K562 (cell line): ENCODE measurements around the gene CENPA. TPM values are rescaled to one million over a fixed set of nuclear protein-coding genes. Genes with fewer than 3 reads are reported as not detected.
A peak's percentile ranks its signal among the peaks of the same experiment; 100 is the strongest.

Experiments used
- ATAC-seq: fragments of 200-7000 bp; cut with Tn5 transposase; 3 replicates; pipeline ENCODE4 v1.9.1; 2020; ENCODE audit warnings: moderate library complexity
- BruUV-seq: library from RNA; stranded (reverse); fragments of 400-500 nt; replicated peaks from 2 replicates; lab custom pipeline; 2021; lab: Mats Ljungman, UMichigan
- CTCF ChIA-PET: fragments of 300-600 bp; formaldehyde crosslinking; extraction: SDS; loops from one replicate; lab custom pipeline; 2021; ENCODE audit warnings: low intra/inter-chr PET ratio; lab: Yijun Ruan, JAX
- POLR2A ChIA-PET: fragments of 300-600, 350-650 bp; sonication (Branson Sonifier 250); formaldehyde crosslinking; extraction: SDS; loops from one replicate; lab custom pipeline; 2021; ENCODE audit warnings: antibody characterized with exemption, inconsistent platforms; lab: Yijun Ruan, JAX
- DNase-seq, 4 experiments: peaks; one replicate each; pipeline versions ENCODE4 v3.0.0 to v3.0.0-alpha.2; 2011 to 2018; ENCODE audit warnings: low spot score in 3 of 4, mixed read lengths in 3 of 4; ENCODE audit errors: extremely low read depth in 1 of 4
- FAIRE-seq: peaks from 2 replicates; lab custom pipeline; 2011; peaks lifted over from hg19 to GRCh38; lab: Jason Lieb, UNC
- H2AFZ ChIP-seq: 2 replicates; pipeline ENCODE4 v1.6.0; 2011; ENCODE audit warnings: low read depth, low read length, control low read depth, inconsistent platforms
- H3K27ac ChIP-seq: fragments of 200-600 bp; 3 replicates; pipeline ENCODE4 v1.8.0; 2011; ENCODE audit warnings: low read depth, mild to moderate bottlenecking, control low read depth, inconsistent platforms, low read length, moderate library complexity, mixed read lengths; ENCODE audit errors: extremely low read depth
- H3K27me3 ChIP-seq, 2 experiments: fragments of 300-600 bp in 1 of 2; 2 replicates in 1 of 2; 3 replicates in 1 of 2; pipeline versions ENCODE4 v1.6.0 to v1.8.0; 2011; ENCODE audit warnings: inconsistent platforms in 2 of 2, low read length in 2 of 2, mild to moderate bottlenecking in 1 of 2, mixed read lengths in 1 of 2, moderate library complexity in 1 of 2; ENCODE audit not compliant: control insufficient read depth in 2 of 2, insufficient read depth in 2 of 2
- H3K36me3 ChIP-seq: fragments of 300-600 bp; 3 replicates; pipeline ENCODE4 v1.8.0; 2011; ENCODE audit warnings: mild to moderate bottlenecking, low read length, inconsistent platforms; ENCODE audit not compliant: control insufficient read depth, insufficient read depth
- H3K4me1 ChIP-seq, 2 experiments: fragments of 200-600 bp in 1 of 2; replicated peaks in 1 of 2; 2 replicates in 1 of 2; 3 replicates in 1 of 2; pipeline versions ENCODE4 v1.5.1 to v1.8.0; 2011; ENCODE audit warnings: inconsistent platforms in 2 of 2, low read length in 2 of 2, mild to moderate bottlenecking in 1 of 2, mixed read lengths in 1 of 2, moderate library complexity in 1 of 2; ENCODE audit not compliant: control insufficient read depth in 2 of 2, insufficient read depth in 2 of 2
- H3K4me2 ChIP-seq: 2 replicates; pipeline ENCODE4 v1.6.1; 2011; ENCODE audit warnings: low read length, control low read depth, inconsistent platforms, mixed read lengths; ENCODE audit not compliant: insufficient read depth
- H3K4me3 ChIP-seq: fragments of 200-600 bp; sonication (generic), shearing (Covaris generic); 2 replicates; pipeline ENCODE4 v1.5.1; 2016; ENCODE audit warnings: control low read depth, inconsistent platforms
- H3K79me2 ChIP-seq: fragments of 200-600 bp; 3 replicates; pipeline ENCODE4 v1.8.0; 2011; ENCODE audit warnings: low read length, inconsistent platforms; ENCODE audit not compliant: control insufficient read depth, insufficient read depth
- H3K9ac ChIP-seq, 2 experiments: 2 replicates each; pipeline versions ENCODE4 v1.6.0 to v1.6.1; 2011; ENCODE audit warnings: low read depth in 2 of 2, low read length in 2 of 2, control low read depth in 1 of 2, inconsistent platforms in 1 of 2, mild to moderate bottlenecking in 1 of 2, mixed read lengths in 1 of 2; ENCODE audit not compliant: insufficient read depth in 1 of 2
- H3K9me1 ChIP-seq: one replicate; pipeline ENCODE4 v1.6.0; 2011; ENCODE audit warnings: inconsistent platforms, mild to moderate bottlenecking, low read length, moderate library complexity; ENCODE audit not compliant: control insufficient read depth, insufficient read depth
- H3K9me3 ChIP-seq: replicated peaks from 2 replicates; pipeline ENCODE4 v1.5.1; 2011; ENCODE audit warnings: low read depth, low read length, inconsistent platforms; ENCODE audit not compliant: control insufficient read depth, insufficient read depth
- H4K20me1 ChIP-seq: replicated peaks from 2 replicates; pipeline ENCODE4 v1.6.1; 2011; ENCODE audit warnings: low read length, inconsistent platforms, mixed read lengths; ENCODE audit not compliant: control insufficient read depth, insufficient read depth
- AFF4 ChIP-seq: sonication (generic); formaldehyde crosslinking; IDR thresholded peaks from 2 replicates; pipeline ENCODE4 v1.8.0; 2023; ENCODE audit warnings: mild to moderate bottlenecking, missing genetic modification reagents
- GATAD2B ChIP-seq: fragments of 450-650 bp; IDR thresholded peaks from 2 replicates; pipeline ENCODE4 v1.6.1; 2017; ENCODE audit warnings: mild to moderate bottlenecking, borderline replicate concordance
- HDAC8 ChIP-seq: fragments of 450-650 bp; IDR thresholded peaks from 2 replicates; pipeline ENCODE4 v1.6.1; 2016; ENCODE audit warnings: mild to moderate bottlenecking, missing genetic modification characterization, moderate library complexity, missing compliant biosample characterization
- LEF1 ChIP-seq: fragments of 450-650 bp; IDR thresholded peaks from 2 replicates; pipeline ENCODE4 v1.6.1; 2016; ENCODE audit warnings: mild to moderate bottlenecking
- NELFE ChIP-seq: IDR thresholded peaks from 2 replicates; pipeline ENCODE4 v1.6.1; 2011; ENCODE audit warnings: mild to moderate bottlenecking; ENCODE audit not compliant: insufficient read depth, insufficient read length
- RBM34 ChIP-seq: fragments of 200-400 bp; formaldehyde crosslinking; IDR thresholded peaks from 2 replicates; pipeline ENCODE4 v1.6.1; 2018; ENCODE audit warnings: low read length, borderline replicate concordance; ENCODE audit not compliant: insufficient read depth
- SFPQ ChIP-seq: fragments of 200-400 bp; formaldehyde crosslinking; IDR thresholded peaks from 2 replicates; pipeline ENCODE4 v1.6.1; 2017; ENCODE audit warnings: mild to moderate bottlenecking, low read depth, low read length, moderate library complexity
- ZBTB12 ChIP-seq: fragments of 250-450 bp; sonication (Bioruptor Pico); IDR thresholded peaks from 2 replicates; pipeline ENCODE4 v1.4.0; 2020
- ZFP91 ChIP-seq: sonication (generic); formaldehyde crosslinking; IDR thresholded peaks from 2 replicates; pipeline ENCODE4 v1.8.0; 2022; ENCODE audit warnings: mild to moderate bottlenecking, missing genetic modification reagents
- ZNF354B ChIP-seq: fragments of 250-450 bp; sonication (Bioruptor Pico); IDR thresholded peaks from 2 replicates; pipeline ENCODE4 v1.4.0; 2020
- WGBS: fragments of 100-300 bp; shearing (Covaris generic); methylation state at CpG from one replicate; pipeline ENCODE4 v1.1.6; 2016; ENCODE audit warnings: low coverage, mixed read lengths; ENCODE audit not compliant: insufficient coverage; ENCODE audit errors: missing lambda C conversion rate; 5-methylcytosine and 5-hydroxymethylcytosine counted together
- in situ Hi-C: fragments of 300-500 bp; cut with MboI; formaldehyde crosslinking; loops from 4 replicates; pipeline ENCODE4 v1.15.0; 2018; ENCODE audit warnings: inconsistent platforms, mixed read lengths
- intact Hi-C: fragments of 100-400 bp; cut with micrococcal nuclease; formaldehyde crosslinking; loops from 2 replicates; pipeline ENCODE4 v1.14.2; 2022
- polyA plus RNA-seq, 8 experiments: library from polyadenylated mRNA; depleted of rRNA in 4 of 8; stranded (reverse) in 5 of 8; unstranded in 3 of 8; fragments of >200 nt; fragmentation: Nextera tagmentation in 2 of 8; fragmentation: Illumina TruSeq in 1 of 8; extraction: Ambion mirVana in 2 of 8; extraction: Trizol in 1 of 8; gene quantifications; 2 replicates each; pipeline versions ENCODE4 v1.2.1 to v1.2.3, GENCODE V29; 2011 to 2014; ENCODE audit warnings: inconsistent platforms in 1 of 8, missing spikeins in 1 of 8
- total RNA-seq, 7 experiments: library from RNA; depleted of rRNA in 6 of 7; stranded (reverse); fragments of >200 nt in 6 of 7; fragmentation: Illumina TruSeq in 2 of 7; extraction: Trizol in 2 of 7; gene quantifications; 2 replicates each; pipeline versions ENCODE4 v1.2.1 to v1.2.3, GENCODE V29; 2011 to 2021; ENCODE audit warnings: low replicate concordance in 1 of 7

Gene CENPA
- total and polyA plus RNA-seq, 9 of the 15 experiments (the other 6 are each of a cell fraction or from before 2014, with no cell fraction given): 11.3 to 61.7 (median 44.7) TPM

GRCh38 chr2:26776195-26776800, 9.6 kb upstream of the CENPA start:
- Histone ChIP-seq H3K9me3 (no peaks in the 10 kb centered on the region), H3K27me3 (no peaks in the 10 kb centered on the region), H3K9me1 (peaks cover 5% of the 10 kb centered on the region), H2AFZ (no peak overlapping the region), H3K36me3 (peaks cover 91% of the 10 kb centered on the region; the same call in 2 of the 3 replicates), H3K4me2 (no peak overlapping the region), H3K9ac (peak overlapping the region in 1 of 2 experiments; percentile 19; a peak in 1 of 4 replicates), H3K79me2 (peaks cover 24% of the 10 kb centered on the region), H3K4me1 (peaks cover 17 to 24% of the 10 kb centered on the region in 2 experiments), H3K4me3 (no peak overlapping the region), H3K27ac (no peak overlapping the region), H4K20me1 (peaks cover 4% of the 10 kb centered on the region; the same call in 1 of the 2 replicates)
- ATAC-seq: no peak
- no TSS peak for BruUV-seq
- TF ChIP-seq NELFE (no peak), SFPQ (no peak), LEF1 (no peak), RBM34 (no peak), ZNF354B (CRISPR knock-in tag) (no peak), AFF4 (no peak), ZFP91 (no peak), HDAC8 (tag) (no peak), GATAD2B (no peak), ZBTB12 (CRISPR knock-in tag) (no peak)
- DNase-seq: no peak
- CTCF ChIA-PET: no interaction called here
- in situ Hi-C loops (no loop called here), intact Hi-C loops (no loop called here)
- POLR2A ChIA-PET: interaction anchor here (0.6 to 2.9 kb wide), 3 partner anchors 10 to 949 kb away, joined by 3 to 21 read pairs (median 7); partner anchors contain the start of gene CENPA
- FAIRE-seq: no peak
- 90% methylated on average over 5 of the region's 5 CpGs for WGBS
